ENCODE measurements around the gene MRS2. TPM values are rescaled to one million over a fixed set of nuclear protein-coding genes. Genes with fewer than 3 reads are reported as not detected.

The MRS2 gene, protein sequence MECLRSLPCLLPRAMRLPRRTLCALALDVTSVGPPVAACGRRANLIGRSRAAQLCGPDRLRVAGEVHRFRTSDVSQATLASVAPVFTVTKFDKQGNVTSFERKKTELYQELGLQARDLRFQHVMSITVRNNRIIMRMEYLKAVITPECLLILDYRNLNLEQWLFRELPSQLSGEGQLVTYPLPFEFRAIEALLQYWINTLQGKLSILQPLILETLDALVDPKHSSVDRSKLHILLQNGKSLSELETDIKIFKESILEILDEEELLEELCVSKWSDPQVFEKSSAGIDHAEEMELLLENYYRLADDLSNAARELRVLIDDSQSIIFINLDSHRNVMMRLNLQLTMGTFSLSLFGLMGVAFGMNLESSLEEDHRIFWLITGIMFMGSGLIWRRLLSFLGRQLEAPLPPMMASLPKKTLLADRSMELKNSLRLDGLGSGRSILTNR
- total RNA-seq: 21.3 TPM
- long read RNA-seq, transcript MRS2-202 (10 exons, 1,740 nt): minor isoform, 7 of 33 reads
- long read RNA-seq, transcript MRS2-203 (11 exons, 3,313 nt): major isoform, 15 of 33 reads
- long read RNA-seq, partial matches to known transcripts: 2 of 33 reads
- long read RNA-seq, other reads (novel, unspliced or antisense): 9 of 33 reads

DNA sequence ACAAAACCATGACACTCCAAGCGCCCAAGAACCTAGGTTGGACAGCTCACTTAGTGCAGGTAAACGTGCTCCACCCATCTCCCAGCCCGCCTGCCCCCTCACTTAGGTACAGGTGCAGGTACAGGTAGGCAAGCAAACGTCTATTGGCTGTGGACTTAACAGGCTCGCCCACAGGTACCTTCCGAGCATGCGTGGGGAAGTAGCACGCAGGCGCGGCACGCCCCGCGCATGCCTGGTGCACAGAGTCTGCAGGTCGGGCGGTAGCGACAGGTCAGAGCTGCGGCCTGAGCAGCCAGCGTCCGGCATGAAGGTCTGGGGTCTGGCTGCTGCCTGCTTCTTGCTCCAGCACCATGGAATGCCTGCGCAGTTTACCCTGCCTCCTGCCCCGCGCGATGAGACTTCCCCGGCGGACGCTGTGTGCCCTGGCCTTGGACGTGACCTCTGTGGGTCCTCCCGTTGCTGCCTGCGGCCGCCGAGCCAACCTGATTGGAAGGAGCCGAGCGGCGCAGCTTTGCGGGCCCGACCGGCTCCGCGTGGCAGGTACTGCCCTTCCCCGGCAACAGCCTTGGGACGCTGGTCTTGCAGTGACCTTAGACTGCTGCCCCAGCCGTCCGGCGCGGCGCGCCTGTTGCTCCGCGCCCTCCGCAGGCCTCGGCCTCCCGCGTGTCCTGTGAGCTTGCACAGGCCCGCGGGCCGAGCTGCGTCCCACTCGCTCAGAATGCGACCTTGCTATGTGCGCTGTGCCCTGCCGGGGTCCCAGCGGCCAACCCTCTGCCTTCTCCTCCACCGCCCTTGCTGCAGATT lies at the start of gene MRS2:
Gene MRS2, plus strand, starts transcription at position 240 of the 804 bp plus-strand sequence. Its CDS starts 111 bp downstream, at position 351.
- ATAC-seq (peak; percentile 100), DNase-seq (peak; percentile 95)
- Histone ChIP-seq H3K4me3 (peak within 1 kb of the TSS; percentile 88), H3K9me3 (no peaks in the 10 kb centered on the region), H3K27me3 (no peaks in the 10 kb centered on the region), H3K4me1 (peaks cover 8% of the 10 kb centered on the region), H3K27ac (peak within 1 kb of the TSS; percentile 83), H3K36me3 (peaks cover 21% of the 10 kb centered on the region)
- TF ChIP-seq, protein P1, sequence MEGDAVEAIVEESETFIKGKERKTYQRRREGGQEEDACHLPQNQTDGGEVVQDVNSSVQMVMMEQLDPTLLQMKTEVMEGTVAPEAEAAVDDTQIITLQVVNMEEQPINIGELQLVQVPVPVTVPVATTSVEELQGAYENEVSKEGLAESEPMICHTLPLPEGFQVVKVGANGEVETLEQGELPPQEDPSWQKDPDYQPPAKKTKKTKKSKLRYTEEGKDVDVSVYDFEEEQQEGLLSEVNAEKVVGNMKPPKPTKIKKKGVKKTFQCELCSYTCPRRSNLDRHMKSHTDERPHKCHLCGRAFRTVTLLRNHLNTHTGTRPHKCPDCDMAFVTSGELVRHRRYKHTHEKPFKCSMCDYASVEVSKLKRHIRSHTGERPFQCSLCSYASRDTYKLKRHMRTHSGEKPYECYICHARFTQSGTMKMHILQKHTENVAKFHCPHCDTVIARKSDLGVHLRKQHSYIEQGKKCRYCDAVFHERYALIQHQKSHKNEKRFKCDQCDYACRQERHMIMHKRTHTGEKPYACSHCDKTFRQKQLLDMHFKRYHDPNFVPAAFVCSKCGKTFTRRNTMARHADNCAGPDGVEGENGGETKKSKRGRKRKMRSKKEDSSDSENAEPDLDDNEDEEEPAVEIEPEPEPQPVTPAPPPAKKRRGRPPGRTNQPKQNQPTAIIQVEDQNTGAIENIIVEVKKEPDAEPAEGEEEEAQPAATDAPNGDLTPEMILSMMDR (IDR thresholded peaks at IDR 0.05): no peak
- intact Hi-C loops (cut with DNase I): no loop called here

DNA sequence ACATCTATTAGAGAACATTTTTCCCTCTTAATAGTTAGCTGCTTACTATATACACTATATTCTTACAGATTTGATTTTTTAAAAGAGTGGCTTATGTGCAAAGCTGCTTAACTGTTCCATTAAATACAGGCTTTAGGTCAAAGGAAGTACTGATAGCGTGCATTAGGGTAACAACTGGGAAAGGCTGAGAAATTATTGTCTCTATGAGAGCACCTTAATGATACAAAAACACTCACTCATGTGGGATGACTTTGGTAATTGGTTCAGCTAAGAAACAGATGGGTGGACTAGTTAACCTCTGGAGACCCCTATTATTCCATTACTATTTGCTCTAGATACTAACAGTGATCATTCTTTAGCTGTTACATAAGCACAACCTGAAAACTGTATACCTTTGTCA lies 48.9 kb upstream of the MRS2 start:
- TF ChIP-seq, protein P1 (IDR thresholded peaks at IDR 0.05): no peak
- Histone ChIP-seq H3K4me1 (peaks cover 8% of the 10 kb centered on the region), H3K9me3 (no peaks in the 10 kb centered on the region), H3K4me3 (no peak overlapping the region), H3K36me3 (no peaks in the 10 kb centered on the region), H3K27me3 (peaks cover 9% of the 10 kb centered on the region), H3K27ac (no peak overlapping the region)
- ATAC-seq (no peak), DNase-seq (no peak)
- intact Hi-C loops (cut with DNase I): no loop called here

DNA sequence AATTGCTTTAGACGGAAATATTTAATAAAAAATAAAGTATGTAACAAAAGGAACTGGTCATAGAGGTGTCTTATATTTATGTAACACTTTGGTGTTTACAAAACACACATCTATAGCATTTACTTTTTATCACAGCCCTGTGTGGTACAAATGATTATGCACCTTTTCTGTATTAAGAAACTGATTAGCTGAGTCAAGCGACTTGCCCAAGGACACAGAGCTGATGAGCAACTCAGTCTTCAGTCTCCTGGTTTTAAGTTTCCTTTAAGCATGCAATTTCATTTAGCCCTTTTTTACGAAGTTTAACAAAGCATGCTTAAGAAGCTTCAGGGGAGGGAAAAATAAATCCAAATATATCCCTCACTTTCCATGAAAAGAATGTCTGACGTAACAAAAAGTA lies 47.3 kb upstream of the MRS2 start:
- Histone ChIP-seq H3K4me1 (peaks cover 11% of the 10 kb centered on the region), H3K9me3 (no peaks in the 10 kb centered on the region), H3K36me3 (no peaks in the 10 kb centered on the region), H3K27me3 (peaks cover 9% of the 10 kb centered on the region), H3K27ac (no peak overlapping the region), H3K4me3 (no peak overlapping the region)
- DNase-seq (no peak), ATAC-seq (no peak)
- TF ChIP-seq, protein P1 (IDR thresholded peaks at IDR 0.05): no peak
- intact Hi-C loops (cut with DNase I): no loop called here

DNA sequence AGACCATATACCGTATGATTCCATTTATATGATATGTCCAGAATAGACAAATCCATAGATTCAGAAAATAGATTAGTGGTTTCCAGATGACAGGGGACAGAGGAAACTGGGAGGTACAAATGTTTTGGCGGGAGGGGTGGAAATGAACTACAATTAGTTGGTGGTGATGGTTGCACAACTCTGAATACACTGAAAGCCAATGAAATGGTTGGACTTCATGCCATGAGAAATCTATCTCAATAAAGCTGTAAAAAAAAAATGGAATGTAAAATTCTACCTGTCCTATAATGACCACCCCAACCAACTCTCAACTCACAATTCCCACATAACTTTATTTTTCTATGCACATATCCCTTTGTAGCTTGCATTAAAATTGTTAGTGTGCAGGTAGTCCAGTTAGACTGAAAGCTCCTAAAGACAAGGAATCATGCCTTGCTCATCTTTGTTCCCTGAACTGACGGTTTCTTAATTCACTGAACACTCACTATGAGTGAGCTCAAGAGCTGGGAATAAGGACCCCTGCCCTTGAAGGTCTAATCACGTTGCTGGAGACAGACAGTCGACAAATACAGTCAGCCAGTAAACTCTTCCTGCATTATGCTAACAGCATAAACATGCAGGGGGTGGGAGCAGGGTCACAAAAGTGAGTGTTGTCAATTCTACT lies 46.3 kb upstream of the MRS2 start:
- peaks cover 9% of the 10 kb centered on the region for H3K27me3 ChIP-seq
- peak overlapping the region; percentile 51 for H3K4me3 ChIP-seq
- H3K36me3 ChIP-seq: no peaks in the 10 kb centered on the region
- no peak overlapping the region for H3K27ac ChIP-seq
- DNase-seq: no peak
- H3K4me1 ChIP-seq: peaks cover 11% of the 10 kb centered on the region
- intact Hi-C loops (cut with DNase I): no loop called here
- H3K9me3 ChIP-seq: no peaks in the 10 kb centered on the region
- ATAC-seq: no peak
- TF ChIP-seq, protein P1 (IDR thresholded peaks at IDR 0.05): no peak
